HG03342 (cell line): ENCODE data around the gene PAOX.
"Not testable (repeated sequence)": the region's sequence is repeated elsewhere in the genome, so short reads cannot be mapped to it uniquely, and the experiment has no call there.

ENCODE experiments used
- ATAC-seq: cut with Tn5 transposase; IDR thresholded peaks from one replicate; pipeline ENCODE4 v1.9.1; 2021; ENCODE audit warnings: mild to moderate bottlenecking, moderate library complexity; ENCODE audit not compliant: unreplicated experiment

The PAOX gene

GRCh38 chr10:133362846-133363245 is 16.2 kb upstream of the PAOX start:
- no peak for ATAC-seq

GRCh38 chr10:133364645-133365431 is 14.2 kb upstream of the PAOX start:
- no peak for ATAC-seq

- ATAC-seq: no peak
Observed at GRCh38 chr10:133365461-133366129, 13.5 kb upstream of the PAOX start.

- no peak for ATAC-seq
Observed at GRCh38 chr10:133366130-133366478, 13.0 kb upstream of the PAOX start.

- ATAC-seq: no peak
Observed at GRCh38 chr10:133366751-133367150, 12.3 kb upstream of the PAOX start.

GRCh38 chr10:133367461-133367860 is 11.6 kb upstream of the PAOX start:
- ATAC-seq: not testable (repeated sequence)

GRCh38 chr10:133368153-133368552 is 10.9 kb upstream of the PAOX start:
- no peak for ATAC-seq

- no peak for ATAC-seq
Observed at GRCh38 chr10:133370030-133370786, 8.9 kb upstream of the PAOX start.

- no peak for ATAC-seq
Observed at GRCh38 chr10:133372507-133372906, 6.6 kb upstream of the PAOX start.

- ATAC-seq: peak; percentile 96
Observed at GRCh38 chr10:133373174-133374090, 5.6 kb upstream of the PAOX start, which contains the start of gene ECHS1. Gene ECHS1 (minus strand): TSS chr10:133373354. CDS start chr10:133373333, 21 bp downstream.

GRCh38 chr10:133375357-133376115 is 3.5 kb upstream of the PAOX start:
- no peak for ATAC-seq

- ATAC-seq: not testable (repeated sequence)
Observed at GRCh38 chr10:133376183-133376582, 2.9 kb upstream of the PAOX start.

- no peak for ATAC-seq
Observed at GRCh38 chr10:133377025-133377817, 1.8 kb upstream of the PAOX start.

- ATAC-seq: no peak
Observed at GRCh38 chr10:133377818-133378250, 1.2 kb upstream of the PAOX start.

- ATAC-seq: peak; percentile 27
Observed at GRCh38 chr10:133378251-133379096, 588 bp upstream of the PAOX start.

GRCh38 chr10:133379801-133380666 is 972 bp downstream of the PAOX start:
- no peak for ATAC-seq

- no peak for ATAC-seq
Observed at GRCh38 chr10:133381036-133381435, 2.0 kb downstream of the PAOX start.
